GM12892 (cell line): ENCODE measurements around the gene PRDM16.

Source experiments
- POLR2AphosphoS5 ChIP-seq: IDR thresholded peaks from 2 replicates; pipeline ENCODE4 v1.6.1; 2011; ENCODE audit warnings: low read depth, low read length, control low read depth
- TAF1 ChIP-seq: IDR thresholded peaks from 2 replicates; pipeline ENCODE4 v1.6.1; 2011; ENCODE audit warnings: low read depth, mild to moderate bottlenecking, control low read depth, low read length, borderline replicate concordance

- TF ChIP-seq TAF1 (no peak), POLR2AphosphoS5 (no peak)
Observed at GRCh38 chr1:3399732-3400131, 330.7 kb downstream of the PRDM16 start.
